ENCODE results near the gene RAPGEF5. TPM values are rescaled to one million over a fixed set of nuclear protein-coding genes. Genes with fewer than 3 reads are reported as not detected.

The RAPGEF5 gene
- total RNA-seq, 4 donors from 2014 or later, result 26.5 to 76.6 (median 39.3) TPM

GRCh38 chr7:22373388-22373787 is 16.4 kb upstream of the RAPGEF5 start:
- WGBS, 2 donors, result 69 to 86% methylated on average over 3 of the region's 3 CpGs
- intact Hi-C loops (cut with DNase I), result no loop called here
- no peaks in the 10 kb centered on the region for H3K9me3 ChIP-seq
- H3K27me3 ChIP-seq, result no peaks in the 10 kb centered on the region
- no peak overlapping the region for H3K4me3 ChIP-seq (replicated peaks in 1 of 3)
- no peaks in the 10 kb centered on the region for H3K4me1 ChIP-seq
- TF ChIP-seq POLR2A (IDR thresholded peaks at IDR 0.05) (no peak), CTCF (IDR thresholded peaks at IDR 0.05) (no peak)
- no peak for DNase-seq
- no peak overlapping the region for H3K27ac ChIP-seq
- no peaks in the 10 kb centered on the region for H3K36me3 ChIP-seq

- Histone ChIP-seq H3K4me3 (replicated peaks in 1 of 3) (no peak overlapping the region), H3K9me3 (no peaks in the 10 kb centered on the region), H3K4me1 (no peaks in the 10 kb centered on the region), H3K27ac (no peak overlapping the region), H3K27me3 (no peaks in the 10 kb centered on the region), H3K36me3 (no peaks in the 10 kb centered on the region)
- DNase-seq, result no peak
- intact Hi-C loops (cut with DNase I), result no loop called here
- 86% methylated on average over 6 of the region's 6 CpGs for WGBS, 2 donors
- TF ChIP-seq POLR2A (IDR thresholded peaks at IDR 0.05), result no peak
- no peak for TF ChIP-seq CTCF (IDR thresholded peaks at IDR 0.05)
Measured at GRCh38 chr7:22372863-22373262, 15.9 kb upstream of the RAPGEF5 start.

GRCh38 chr7:22371878-22372277 is 14.9 kb upstream of the RAPGEF5 start:
- H3K27ac ChIP-seq, result no peak overlapping the region
- no peak overlapping the region for H3K4me3 ChIP-seq (replicated peaks in 1 of 3)
- TF ChIP-seq POLR2A (IDR thresholded peaks at IDR 0.05), result no peak
- no peak for TF ChIP-seq CTCF (IDR thresholded peaks at IDR 0.05)
- intact Hi-C loops (cut with DNase I), result no loop called here
- H3K27me3 ChIP-seq, result no peaks in the 10 kb centered on the region
- H3K36me3 ChIP-seq, result no peaks in the 10 kb centered on the region
- no peaks in the 10 kb centered on the region for H3K4me1 ChIP-seq
- no peaks in the 10 kb centered on the region for H3K9me3 ChIP-seq
- no peak for DNase-seq

GRCh38 chr7:22364900-22365299 is 7.9 kb upstream of the RAPGEF5 start:
- WGBS, 2 donors, result 92 to 98% methylated on average over 2 of the region's 2 CpGs
- intact Hi-C loops (cut with DNase I), result no loop called here

More at GRCh38 chr7:22364900-22365299, 7.9 kb upstream of the RAPGEF5 start:
- TF ChIP-seq CTCF (IDR thresholded peaks at IDR 0.05), result no peak
- TF ChIP-seq POLR2A (IDR thresholded peaks at IDR 0.05), result no peak
- no peak overlapping the region for H3K27ac ChIP-seq
- no peaks in the 10 kb centered on the region for H3K4me1 ChIP-seq
- no peak for DNase-seq
- no peak overlapping the region for H3K4me3 ChIP-seq (replicated peaks in 1 of 3)
- H3K9me3 ChIP-seq, result no peaks in the 10 kb centered on the region
- no peaks in the 10 kb centered on the region for H3K36me3 ChIP-seq
- H3K27me3 ChIP-seq, result no peaks in the 10 kb centered on the region

All from thyroid gland (tissue), 4 donors.